Measurements from ENCODE around the gene C1QTNF6. TPM values are rescaled to one million over a fixed set of nuclear protein-coding genes. Genes with fewer than 3 reads are reported as not detected.
A peak's percentile ranks its signal among the peaks of the same experiment; 100 is the strongest.

Gene C1QTNF6
- total and polyA plus RNA-seq, 2 of the 8 experiments (the other 6 are each of a cell fraction or from before 2014, with no cell fraction given) = 3.1 to 6.5 TPM

- Histone ChIP-seq H3K14ac (ENCODE audit: insufficient read length) (no peak overlapping the region), H3K56ac (replicated peaks; ENCODE audit: insufficient read length, low read depth, low read length) (no peak overlapping the region), H4K5ac (ENCODE audit: insufficient read length, low read depth, low read length) (no peak overlapping the region), H2AK5ac (ENCODE audit: low read depth, low read length) (no peak overlapping the region), H3K9ac (replicated peaks in 1 of 4; ENCODE audit: extremely low read depth in 1 of 4, low read depth in 3 of 4, low read length in 3 of 4) (no peak overlapping the region), H3K4ac (replicated peaks; ENCODE audit: insufficient read length, low read depth, low read length) (no peak overlapping the region), H3K27me3 (replicated peaks in 1 of 4; ENCODE audit: control insufficient read depth in 3 of 4, extremely low read depth in 1 of 4, insufficient read depth in 3 of 4, low read length in 3 of 4) (no peaks in the 10 kb centered on the region), H3K18ac (ENCODE audit: extremely low read depth, low read length) (no peak overlapping the region), H3K4me3 (ENCODE audit: extremely low read depth in 1 of 4, insufficient read depth in 2 of 4, low read depth in 3 of 4, low read length in 4 of 4) (no peak overlapping the region), H3K36me3 (ENCODE audit: control insufficient read depth in 2 of 4, insufficient read depth in 4 of 4, low read length in 3 of 4) (peaks cover 0 to 8% (median 0%) of the 10 kb centered on the region in 4 experiments; a peak in 2 of 8 replicates), H3K4me1 (replicated peaks in 1 of 4; ENCODE audit: control insufficient read depth in 3 of 4, insufficient read depth in 4 of 4, low read length in 3 of 4) (peaks cover 6 to 20% (median 11%) of the 10 kb centered on the region in 4 experiments), H2BK20ac (ENCODE audit: low read length) (no peak overlapping the region), H3K79me1 (ENCODE audit: low read depth, low read length) (no peaks in the 10 kb centered on the region), H2BK12ac (ENCODE audit: low read depth, low read length) (no peak overlapping the region), H3K4me2 (ENCODE audit: insufficient read depth in 1 of 2, low read depth in 2 of 2, low read length in 2 of 2) (no peak overlapping the region), H3K9me3 (ENCODE audit: insufficient read depth in 2 of 2, low read depth in 1 of 2, low read length in 1 of 2) (peaks cover 4 to 6% of the 10 kb centered on the region in 2 experiments; a peak in 3 of 4 replicates), H2BK15ac (ENCODE audit: low read length) (no peak overlapping the region), H3K27ac (ENCODE audit: low read depth, low read length) (no peak overlapping the region), H2BK120ac (replicated peaks; ENCODE audit: low read depth, low read length) (no peak overlapping the region), H4K8ac (ENCODE audit: extremely low read depth, insufficient read depth, low read length) (no peak overlapping the region), H3K23me2 (ENCODE audit: low read depth, low read length) (peaks cover under 1% of the 10 kb centered on the region; the same call in 1 of the 2 replicates), H2AFZ (ENCODE audit: low read length) (no peak overlapping the region), H3K23ac (ENCODE audit: insufficient read length) (no peak overlapping the region), H3K79me2 (ENCODE audit: control insufficient read depth in 1 of 2, insufficient read depth in 2 of 2, low read length in 2 of 2) (no peaks in the 10 kb centered on the region), H4K20me1 (replicated peaks in 1 of 2; ENCODE audit: control insufficient read depth in 1 of 2, insufficient read depth in 2 of 2, low read length in 2 of 2) (peaks cover 0 to 4% of the 10 kb centered on the region in 2 experiments), H2BK5ac (ENCODE audit: low read depth, low read length) (no peak overlapping the region), H4K91ac (replicated peaks; ENCODE audit: insufficient read length, low read length) (no peak overlapping the region)
- CTCF ChIA-PET (ENCODE audit: partially characterized antibody) = interaction anchor here (0.8 to 1.7 kb wide), 4 partner anchors 20 to 147 kb away, joined by 3 to 6 read pairs (median 4); no protein-coding TSS in a partner anchor
- DNase-seq (ENCODE audit: low read depth in 1 of 2, low spot score in 2 of 2) (no peak), FAIRE-seq (no peak)
- POLR2A ChIA-PET (ENCODE audit: partially characterized antibody) = no interaction called here
- TF ChIP-seq CTBP2 (IDR thresholded peaks at IDR 0.05; ENCODE audit: borderline replicate concordance, insufficient read depth, insufficient read length, low read length) = no peak
- TF ChIP-seq TBP (IDR thresholded peaks at IDR 0.05; ENCODE audit: low read depth, low read length) = peak; percentile 93
- 91% methylated on average over 10 of the region's 10 CpGs; no CpG with 5 or more reads in 1 of the 2 experiments for WGBS, 2 experiments (ENCODE audit: extremely low coverage in 1 of 2, insufficient coverage in 1 of 2, insufficient read length in 1 of 2, insufficient replicate concordance in 2 of 2, low coverage in 1 of 2, low lambda C conversion rate in 2 of 2, missing lambda C conversion rate in 1 of 2)
Measured at GRCh38 chr22:37193629-37194191, 5.7 kb upstream of the C1QTNF6 start.

All from H1 (cell line).